ENCODE data around the gene EPN2. TPM values are rescaled to one million over a fixed set of nuclear protein-coding genes. Genes with fewer than 3 reads are reported as not detected.

The EPN2 gene
- total RNA-seq, 1 donor from 2014 or later: 7.9 TPM

GRCh38 chr17:19299866-19300265, 62.7 kb downstream of the EPN2 start:
- DNase-seq: no peak
- peaks cover 5% of the 10 kb centered on the region for H3K4me1 Mint-ChIP-seq
- no peak overlapping the region for H3K27ac Mint-ChIP-seq
- intact Hi-C loops (cut with micrococcal nuclease): no loop called here
- H3K9me3 Mint-ChIP-seq: no peaks in the 10 kb centered on the region
- no peaks in the 10 kb centered on the region for H3K36me3 Mint-ChIP-seq (ENCODE audit: low read depth)
- peaks cover 4% of the 10 kb centered on the region for H3K27me3 Mint-ChIP-seq
- H3K4me3 Mint-ChIP-seq: no peak overlapping the region

- intact Hi-C loops (cut with micrococcal nuclease): no loop called here
- Mint-ChIP-seq H3K4me3 (no peak overlapping the region), H3K9me3 (no peaks in the 10 kb centered on the region), H3K4me1 (peaks cover 19% of the 10 kb centered on the region), H3K27me3 (peaks cover 4% of the 10 kb centered on the region), H3K36me3 (ENCODE audit: low read depth) (no peaks in the 10 kb centered on the region), H3K27ac (no peak overlapping the region)
- no peak for DNase-seq
Observed at GRCh38 chr17:19301274-19301951, 64.2 kb downstream of the EPN2 start.

- Mint-ChIP-seq H3K4me1 (peaks cover 24% of the 10 kb centered on the region), H3K9me3 (no peaks in the 10 kb centered on the region), H3K27ac (no peak overlapping the region), H3K4me3 (no peak overlapping the region), H3K27me3 (peaks cover 9% of the 10 kb centered on the region), H3K36me3 (ENCODE audit: low read depth) (no peaks in the 10 kb centered on the region)
- intact Hi-C loops (cut with micrococcal nuclease): no loop called here
- no peak for DNase-seq
Observed at GRCh38 chr17:19301973-19302372, 64.8 kb downstream of the EPN2 start.

- intact Hi-C loops (cut with micrococcal nuclease): no loop called here
- Mint-ChIP-seq H3K4me3 (no peak overlapping the region), H3K27ac (no peak overlapping the region), H3K9me3 (no peaks in the 10 kb centered on the region), H3K4me1 (peaks cover 27% of the 10 kb centered on the region), H3K27me3 (peaks cover 13% of the 10 kb centered on the region), H3K36me3 (ENCODE audit: low read depth) (no peaks in the 10 kb centered on the region)
- DNase-seq: no peak
Observed at GRCh38 chr17:19302791-19303331, 65.7 kb downstream of the EPN2 start.

GRCh38 chr17:19303367-19303776, 66.2 kb downstream of the EPN2 start:
- intact Hi-C loops (cut with micrococcal nuclease): no loop called here
- Mint-ChIP-seq H3K4me3 (no peak overlapping the region), H3K27ac (no peak overlapping the region), H3K27me3 (peaks cover 16% of the 10 kb centered on the region), H3K36me3 (ENCODE audit: low read depth) (no peaks in the 10 kb centered on the region), H3K9me3 (no peaks in the 10 kb centered on the region), H3K4me1 (peaks cover 27% of the 10 kb centered on the region)
- DNase-seq: no peak

GRCh38 chr17:19304209-19304608, 67.0 kb downstream of the EPN2 start:
- no peak for DNase-seq

GRCh38 chr17:19304751-19305150, 67.6 kb downstream of the EPN2 start:
- DNase-seq: no peak
- H3K36me3 Mint-ChIP-seq (ENCODE audit: low read depth): no peaks in the 10 kb centered on the region
- H3K4me1 Mint-ChIP-seq: peaks cover 27% of the 10 kb centered on the region
- no peak overlapping the region for H3K27ac Mint-ChIP-seq
- H3K27me3 Mint-ChIP-seq: peaks cover 26% of the 10 kb centered on the region
- no peak overlapping the region for H3K4me3 Mint-ChIP-seq
- H3K9me3 Mint-ChIP-seq: no peaks in the 10 kb centered on the region
- intact Hi-C loops (cut with micrococcal nuclease): no loop called here

More at GRCh38 chr17:19304209-19304608, 67.0 kb downstream of the EPN2 start:
- Mint-ChIP-seq H3K9me3 (no peaks in the 10 kb centered on the region), H3K4me3 (no peak overlapping the region), H3K27me3 (peaks cover 21% of the 10 kb centered on the region), H3K4me1 (peaks cover 27% of the 10 kb centered on the region), H3K27ac (no peak overlapping the region), H3K36me3 (ENCODE audit: low read depth) (no peaks in the 10 kb centered on the region)
- intact Hi-C loops (cut with micrococcal nuclease): no loop called here

GRCh38 chr17:19305256-19305655, 68.1 kb downstream of the EPN2 start:
- Mint-ChIP-seq H3K27me3 (peaks cover 26% of the 10 kb centered on the region), H3K36me3 (ENCODE audit: low read depth) (no peaks in the 10 kb centered on the region), H3K4me3 (peak overlapping the region; percentile 36), H3K4me1 (peaks cover 27% of the 10 kb centered on the region), H3K27ac (no peak overlapping the region), H3K9me3 (no peaks in the 10 kb centered on the region)
- intact Hi-C loops (cut with micrococcal nuclease): no loop called here
- no peak for DNase-seq

GRCh38 chr17:19305761-19306159, 68.6 kb downstream of the EPN2 start:
- H3K27ac Mint-ChIP-seq: no peak overlapping the region
- intact Hi-C loops (cut with micrococcal nuclease): no loop called here
- H3K9me3 Mint-ChIP-seq: no peaks in the 10 kb centered on the region
- H3K4me1 Mint-ChIP-seq: peaks cover 27% of the 10 kb centered on the region
- H3K27me3 Mint-ChIP-seq: peaks cover 26% of the 10 kb centered on the region
- H3K4me3 Mint-ChIP-seq: peak overlapping the region; percentile 36
- H3K36me3 Mint-ChIP-seq (ENCODE audit: low read depth): no peaks in the 10 kb centered on the region
- DNase-seq: no peak

- Mint-ChIP-seq H3K27me3 (peaks cover 25% of the 10 kb centered on the region), H3K36me3 (ENCODE audit: low read depth) (no peaks in the 10 kb centered on the region), H3K4me3 (peak overlapping the region; percentile 36), H3K9me3 (no peaks in the 10 kb centered on the region), H3K4me1 (peaks cover 27% of the 10 kb centered on the region), H3K27ac (peak overlapping the region; percentile 32)
- peak; percentile 85 for DNase-seq
- intact Hi-C loops (cut with micrococcal nuclease): no loop called here
Observed at GRCh38 chr17:19306160-19307111, 69.3 kb downstream of the EPN2 start.

- Mint-ChIP-seq H3K27ac (peak overlapping the region; percentile 0), H3K27me3 (peaks cover 25% of the 10 kb centered on the region), H3K9me3 (no peaks in the 10 kb centered on the region), H3K36me3 (ENCODE audit: low read depth) (no peaks in the 10 kb centered on the region), H3K4me3 (no peak overlapping the region), H3K4me1 (peaks cover 31% of the 10 kb centered on the region)
- intact Hi-C loops (cut with micrococcal nuclease): no loop called here
- no peak for DNase-seq
Observed at GRCh38 chr17:19307521-19307920, 70.4 kb downstream of the EPN2 start.

GRCh38 chr17:19308398-19308797, 71.2 kb downstream of the EPN2 start:
- no peak overlapping the region for H3K27ac Mint-ChIP-seq
- peaks cover 25% of the 10 kb centered on the region for H3K27me3 Mint-ChIP-seq
- H3K4me1 Mint-ChIP-seq: peaks cover 29% of the 10 kb centered on the region
- intact Hi-C loops (cut with micrococcal nuclease): no loop called here
- DNase-seq: no peak
- H3K9me3 Mint-ChIP-seq: no peaks in the 10 kb centered on the region
- no peak overlapping the region for H3K4me3 Mint-ChIP-seq
- H3K36me3 Mint-ChIP-seq (ENCODE audit: low read depth): no peaks in the 10 kb centered on the region

GRCh38 chr17:19309701-19310100, 72.5 kb downstream of the EPN2 start:
- Mint-ChIP-seq H3K9me3 (no peaks in the 10 kb centered on the region), H3K4me3 (no peak overlapping the region), H3K27me3 (peaks cover 25% of the 10 kb centered on the region), H3K36me3 (ENCODE audit: low read depth) (no peaks in the 10 kb centered on the region), H3K27ac (no peak overlapping the region), H3K4me1 (peaks cover 26% of the 10 kb centered on the region)
- intact Hi-C loops (cut with micrococcal nuclease): no loop called here
- no peak for DNase-seq

- peaks cover 25% of the 10 kb centered on the region for H3K4me1 Mint-ChIP-seq
- intact Hi-C loops (cut with micrococcal nuclease): no loop called here
- H3K9me3 Mint-ChIP-seq: no peaks in the 10 kb centered on the region
- peaks cover 25% of the 10 kb centered on the region for H3K27me3 Mint-ChIP-seq
- H3K4me3 Mint-ChIP-seq: no peak overlapping the region
- no peaks in the 10 kb centered on the region for H3K36me3 Mint-ChIP-seq (ENCODE audit: low read depth)
- no peak overlapping the region for H3K27ac Mint-ChIP-seq
- no peak for DNase-seq
Observed at GRCh38 chr17:19310151-19310550, 73.0 kb downstream of the EPN2 start.
